Muscle of leg (tissue), 11 donors: ENCODE measurements around the gene SMG6. TPM values are rescaled to one million over a fixed set of nuclear protein-coding genes. Genes with fewer than 3 reads are reported as not detected.

Experiments
- DNase-seq: peaks from one replicate; pipeline ENCODE4 v3.0.0; 2013
- H3K27ac ChIP-seq: one replicate; pipeline ENCODE4 v1.5.1; 2013; ENCODE audit warnings: mild to moderate bottlenecking, low read length, control low read depth
- H3K27me3 ChIP-seq: one replicate; pipeline ENCODE4 v1.6.1; 2013; ENCODE audit warnings: low read length; ENCODE audit not compliant: control insufficient read depth, insufficient read depth
- H3K36me3 ChIP-seq: one replicate; pipeline ENCODE4 v1.6.1; 2013; ENCODE audit warnings: low read length; ENCODE audit not compliant: control insufficient read depth, insufficient read depth
- H3K4me1 ChIP-seq: one replicate; pipeline ENCODE4 v1.6.1; 2013; ENCODE audit warnings: low read length; ENCODE audit not compliant: control insufficient read depth, insufficient read depth
- H3K4me3 ChIP-seq: one replicate; pipeline ENCODE4 v1.5.1; 2013; ENCODE audit warnings: low read length, control low read depth
- H3K9me3 ChIP-seq: replicated peaks from 2 replicates; pipeline ENCODE4 v1.6.1; 2013; ENCODE audit warnings: low read depth, low read length; ENCODE audit not compliant: control insufficient read depth
- WGBS: methylation state at CpG from one replicate; pipeline ENCODE4 v1.1.5; 2013; ENCODE audit warnings: missing lambda C conversion rate; ENCODE audit not compliant: insufficient coverage; 5-methylcytosine and 5-hydroxymethylcytosine counted together
- polyA plus RNA-seq, 8 donors: library from polyadenylated mRNA; unstranded; fragments of 120-200 nt; gene quantifications; one replicate each; pipeline versions ENCODE4 v1.2.1 to v1.2.3, GENCODE V29; 2013; ENCODE audit warnings: inconsistent platforms in 1 of 8, low replicate concordance in 1 of 8; ENCODE audit not compliant: insufficient read length in 8 of 8, insufficient read depth in 1 of 8
- total RNA-seq: library from RNA; stranded (reverse); fragments of 120-200 nt; gene quantifications from one replicate; pipeline ENCODE4 v1.2.4, GENCODE V29; 2013

Gene SMG6
- total and polyA plus RNA-seq, 9 donors, result 12.7 to 21.8 (median 19.2) TPM

- H3K4me3 ChIP-seq, result no peak overlapping the region
- H3K4me1 ChIP-seq, result peaks cover 63% of the 10 kb centered on the region
- peaks cover 32% of the 10 kb centered on the region for H3K36me3 ChIP-seq
- no peaks in the 10 kb centered on the region for H3K9me3 ChIP-seq
- 48% methylated on average over 4 of the region's 10 CpGs for WGBS
- peak; percentile 31 for DNase-seq
- no peaks in the 10 kb centered on the region for H3K27me3 ChIP-seq
- H3K27ac ChIP-seq, result peak overlapping the region; percentile 94
Measured at GRCh38 chr17:2074919-2075318, 228.7 kb downstream of the SMG6 start.

GRCh38 chr17:2071455-2072281, 231.9 kb downstream of the SMG6 start:
- peaks cover 71% of the 10 kb centered on the region for H3K4me1 ChIP-seq
- H3K27me3 ChIP-seq, result no peaks in the 10 kb centered on the region
- H3K27ac ChIP-seq, result peak overlapping the region; percentile 89
- no peaks in the 10 kb centered on the region for H3K9me3 ChIP-seq
- H3K4me3 ChIP-seq, result no peak overlapping the region
- peak; percentile 78 for DNase-seq
- H3K36me3 ChIP-seq, result peaks cover 26% of the 10 kb centered on the region
- 54% methylated on average over 21 of the region's 31 CpGs for WGBS

- Histone ChIP-seq H3K27me3 (no peaks in the 10 kb centered on the region), H3K27ac (peak overlapping the region; percentile 89), H3K4me3 (no peak overlapping the region), H3K36me3 (peaks cover 33% of the 10 kb centered on the region), H3K9me3 (no peaks in the 10 kb centered on the region), H3K4me1 (peaks cover 71% of the 10 kb centered on the region)
- DNase-seq, result no peak
- 80% methylated on average over 1 of the region's 6 CpGs for WGBS
Measured at GRCh38 chr17:2071024-2071385, 232.6 kb downstream of the SMG6 start.

GRCh38 chr17:2070241-2071023, 233.2 kb downstream of the SMG6 start:
- no peaks in the 10 kb centered on the region for H3K27me3 ChIP-seq
- no peaks in the 10 kb centered on the region for H3K9me3 ChIP-seq
- peaks cover 38% of the 10 kb centered on the region for H3K36me3 ChIP-seq
- H3K4me3 ChIP-seq, result no peak overlapping the region
- DNase-seq, result no peak
- H3K27ac ChIP-seq, result peak overlapping the region; percentile 89
- peaks cover 71% of the 10 kb centered on the region for H3K4me1 ChIP-seq
- WGBS, result 80% methylated on average over 11 of the region's 13 CpGs

DNA sequence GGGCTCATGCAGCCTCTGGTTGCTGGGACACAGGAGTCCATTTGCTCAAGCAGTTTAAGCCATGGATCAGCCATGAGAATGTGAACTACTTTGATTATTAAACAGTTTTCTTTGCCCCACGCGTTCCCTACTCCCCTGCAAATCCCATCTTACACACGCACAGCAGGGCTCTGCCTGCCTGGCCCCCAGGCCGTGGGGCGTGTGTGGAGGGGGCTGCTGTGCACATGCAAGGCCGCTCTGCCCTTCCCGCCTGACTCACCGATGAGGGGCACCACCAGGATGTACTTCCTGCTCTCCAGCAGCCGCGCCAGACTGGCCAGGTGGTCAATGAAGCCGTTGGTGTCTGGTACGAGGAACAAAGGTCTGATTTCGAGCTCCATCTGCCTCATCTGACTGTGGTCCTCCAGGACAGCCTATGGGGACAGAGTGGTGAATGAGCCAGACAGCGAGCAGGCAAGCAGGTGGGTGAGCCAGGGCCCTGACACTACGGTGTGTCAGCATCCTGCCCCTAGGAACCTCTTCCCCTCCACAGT, 235.0 kb downstream of the SMG6 start:
- Histone ChIP-seq H3K36me3 (peaks cover 55% of the 10 kb centered on the region), H3K4me3 (no peak overlapping the region), H3K27me3 (no peaks in the 10 kb centered on the region), H3K9me3 (no peaks in the 10 kb centered on the region), H3K27ac (peak overlapping the region; percentile 44), H3K4me1 (peaks cover 81% of the 10 kb centered on the region)
- no peak for DNase-seq
- 60% methylated on average over 8 of the region's 15 CpGs for WGBS

- peaks cover 60% of the 10 kb centered on the region for H3K36me3 ChIP-seq
- H3K27me3 ChIP-seq, result no peaks in the 10 kb centered on the region
- peaks cover 86% of the 10 kb centered on the region for H3K4me1 ChIP-seq
- H3K9me3 ChIP-seq, result no peaks in the 10 kb centered on the region
- peak overlapping the region; percentile 78 for H3K27ac ChIP-seq
- H3K4me3 ChIP-seq, result no peak overlapping the region
- DNase-seq, result peak; percentile 65
- WGBS, result 58% methylated on average over 6 of the region's 6 CpGs
Measured at GRCh38 chr17:2068031-2068518, 235.5 kb downstream of the SMG6 start.

DNA sequence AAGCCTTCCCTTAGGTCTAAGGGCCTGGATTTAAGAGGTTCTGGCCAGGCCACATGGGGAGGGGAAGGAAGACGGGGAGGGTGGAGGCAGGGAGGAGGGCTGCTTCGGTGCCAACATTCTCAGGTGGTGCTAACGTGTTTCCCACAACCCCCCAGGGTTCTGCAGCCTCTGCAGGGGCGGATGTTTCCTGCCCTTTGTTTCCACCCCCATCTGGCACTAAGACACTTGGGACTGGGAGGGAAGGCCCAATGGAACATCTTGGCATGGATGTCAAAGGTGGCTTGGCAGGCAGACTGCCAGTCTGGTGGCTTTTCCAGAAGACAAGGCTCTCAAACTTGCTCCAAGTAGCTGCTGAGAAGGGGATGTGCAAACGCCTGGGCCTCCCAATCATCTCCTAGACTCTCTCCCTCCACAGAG, 236.0 kb downstream of the SMG6 start:
- Histone ChIP-seq H3K4me1 (peaks cover 90% of the 10 kb centered on the region), H3K27me3 (no peaks in the 10 kb centered on the region), H3K27ac (peak overlapping the region; percentile 78), H3K9me3 (no peaks in the 10 kb centered on the region), H3K4me3 (no peak overlapping the region), H3K36me3 (peaks cover 60% of the 10 kb centered on the region)
- peak; percentile 60 for DNase-seq
- WGBS, result no CpG with 5 or more reads among the region's 5 CpGs

- H3K27ac ChIP-seq, result peak overlapping the region; percentile 78
- peaks cover 85% of the 10 kb centered on the region for H3K4me1 ChIP-seq
- no peak for DNase-seq
- H3K4me3 ChIP-seq, result no peak overlapping the region
- H3K36me3 ChIP-seq, result peaks cover 60% of the 10 kb centered on the region
- no peaks in the 10 kb centered on the region for H3K9me3 ChIP-seq
- no peaks in the 10 kb centered on the region for H3K27me3 ChIP-seq
- WGBS, result 21% methylated on average over 11 of the region's 14 CpGs
Measured at GRCh38 chr17:2067048-2067561, 236.5 kb downstream of the SMG6 start.

- H3K27ac ChIP-seq, result peak overlapping the region; percentile 78
- no peak overlapping the region for H3K4me3 ChIP-seq
- H3K9me3 ChIP-seq, result no peaks in the 10 kb centered on the region
- H3K27me3 ChIP-seq, result no peaks in the 10 kb centered on the region
- DNase-seq, result no peak
- peaks cover 66% of the 10 kb centered on the region for H3K36me3 ChIP-seq
- peaks cover 85% of the 10 kb centered on the region for H3K4me1 ChIP-seq
- 82% methylated on average over 6 of the region's 10 CpGs for WGBS
Measured at GRCh38 chr17:2065949-2066400, 237.6 kb downstream of the SMG6 start.
